ENCODE results near the gene RNF13. TPM values are rescaled to one million over a fixed set of nuclear protein-coding genes. Genes with fewer than 3 reads are reported as not detected.
"Not testable (repeated sequence)": the region's sequence is repeated elsewhere in the genome, so short reads cannot be mapped to it uniquely, and the experiment has no call there.

RNF13 gene
- polyA plus RNA-seq, 2 donors: 23.7 to 31.3 TPM

DNA sequence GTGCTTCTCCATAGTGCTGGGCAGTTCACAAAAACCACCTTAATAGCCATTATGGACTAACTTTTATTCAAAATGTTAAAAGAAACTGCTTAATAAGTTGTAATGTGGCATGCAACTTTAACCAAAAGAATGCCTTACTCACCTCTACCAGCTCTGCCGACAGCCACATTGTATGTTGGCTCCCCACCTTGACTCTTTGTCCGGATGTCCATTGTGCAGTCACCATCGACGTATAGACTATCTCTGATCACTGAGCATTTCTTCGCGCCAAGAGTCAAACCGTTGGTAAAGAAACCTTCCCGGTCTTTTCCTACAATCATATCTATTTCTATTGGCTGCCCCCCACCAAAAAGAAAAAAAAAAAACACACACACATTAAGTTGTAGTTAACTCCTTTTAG, 155.2 kb downstream of the RNF13 start:
- Histone ChIP-seq H3K27ac (ENCODE audit: low read depth in 2 of 2, low read length in 1 of 2) (no peak overlapping the region), H3K36me3 (ENCODE audit: control insufficient read depth in 2 of 2, insufficient read depth in 2 of 2, low read length in 1 of 2) (no peaks in the 10 kb centered on the region), H3K9me3 (ENCODE audit: control insufficient read depth in 2 of 2, insufficient read depth in 1 of 2, low read depth in 1 of 2, low read length in 1 of 2) (no peaks in the 10 kb centered on the region), H3K4me1 (ENCODE audit: control insufficient read depth in 2 of 2, insufficient read depth in 2 of 2, low read length in 1 of 2) (no peaks in the 10 kb centered on the region), H3K4me3 (ENCODE audit: low read depth in 1 of 2, low read length in 2 of 2) (no peak overlapping the region), H3K27me3 (ENCODE audit: control insufficient read depth in 1 of 2, insufficient read depth in 2 of 2, low read length in 2 of 2) (no peaks in the 10 kb centered on the region)
- WGBS, 2 donors: 72 to 75% methylated on average over 8 of the region's 8 CpGs

GRCh38 chr3:149969110-149969939, 156.3 kb downstream of the RNF13 start:
- peak overlapping the region in 1 of 2 donors; percentile 85 for H3K4me3 ChIP-seq (ENCODE audit: low read depth in 1 of 2, low read length in 2 of 2)
- H3K36me3 ChIP-seq (ENCODE audit: control insufficient read depth in 2 of 2, insufficient read depth in 2 of 2, low read length in 1 of 2): no peaks in the 10 kb centered on the region
- no peaks in the 10 kb centered on the region for H3K9me3 ChIP-seq (ENCODE audit: control insufficient read depth in 2 of 2, insufficient read depth in 1 of 2, low read depth in 1 of 2, low read length in 1 of 2)
- 26 to 28% methylated on average over 15 of the region's 15 CpGs for WGBS, 2 donors
- no peaks in the 10 kb centered on the region for H3K4me1 ChIP-seq (ENCODE audit: control insufficient read depth in 2 of 2, insufficient read depth in 2 of 2, low read length in 1 of 2)
- no peaks in the 10 kb centered on the region for H3K27me3 ChIP-seq (ENCODE audit: control insufficient read depth in 1 of 2, insufficient read depth in 2 of 2, low read length in 2 of 2)
- H3K27ac ChIP-seq (ENCODE audit: low read depth in 2 of 2, low read length in 1 of 2): no peak overlapping the region

DNA sequence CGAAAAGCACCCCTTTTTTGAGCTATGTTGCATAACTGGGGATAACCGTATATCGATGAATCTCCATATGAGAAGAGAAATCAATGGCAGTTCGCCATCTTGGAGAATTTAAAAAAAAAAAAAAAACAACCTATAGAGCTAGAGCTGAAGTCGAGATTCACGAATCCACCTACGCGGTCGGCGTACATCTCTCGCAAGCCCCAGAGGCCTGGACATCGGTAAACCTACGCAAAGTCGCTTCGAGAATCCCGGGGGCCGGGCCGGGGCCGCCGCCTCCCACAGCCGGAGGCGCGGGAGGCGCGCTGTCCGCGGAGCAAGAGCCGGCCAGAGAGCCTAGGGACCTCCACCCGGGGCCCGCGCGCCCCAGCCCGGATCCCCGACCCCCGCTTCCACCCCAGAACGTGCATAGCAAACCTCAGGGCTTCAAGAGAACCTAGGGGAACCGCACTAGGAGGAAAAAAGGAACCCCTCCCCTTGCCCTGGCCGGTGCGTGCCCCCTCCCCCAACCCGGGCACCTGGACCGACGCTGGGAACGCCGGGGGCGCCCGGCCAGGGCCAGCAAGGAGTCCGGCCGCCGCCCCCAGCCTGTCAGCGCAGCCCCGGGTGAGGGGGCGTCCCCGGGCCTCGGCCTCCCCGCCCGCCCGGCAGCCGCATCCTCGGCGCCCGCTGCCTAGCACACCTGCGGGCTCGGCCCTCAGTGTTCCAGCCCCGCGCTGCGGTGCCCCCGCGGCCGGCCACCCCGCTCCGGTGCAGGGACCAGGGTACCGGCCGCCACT, 157.1 kb downstream of the RNF13 start:
- Histone ChIP-seq H3K4me3 (ENCODE audit: low read depth in 1 of 2, low read length in 2 of 2) (peak overlapping the region; percentile 77 to 85), H3K27me3 (ENCODE audit: control insufficient read depth in 1 of 2, insufficient read depth in 2 of 2, low read length in 2 of 2) (no peaks in the 10 kb centered on the region), H3K9me3 (ENCODE audit: control insufficient read depth in 2 of 2, insufficient read depth in 1 of 2, low read depth in 1 of 2, low read length in 1 of 2) (no peaks in the 10 kb centered on the region), H3K4me1 (ENCODE audit: control insufficient read depth in 2 of 2, insufficient read depth in 2 of 2, low read length in 1 of 2) (no peaks in the 10 kb centered on the region), H3K36me3 (ENCODE audit: control insufficient read depth in 2 of 2, insufficient read depth in 2 of 2, low read length in 1 of 2) (no peaks in the 10 kb centered on the region), H3K27ac (ENCODE audit: low read depth in 2 of 2, low read length in 1 of 2) (peak overlapping the region; percentile 78 to 83)
- WGBS, 2 donors: 1% methylated on average over 54 to 73 of the region's 73 CpGs

DNA sequence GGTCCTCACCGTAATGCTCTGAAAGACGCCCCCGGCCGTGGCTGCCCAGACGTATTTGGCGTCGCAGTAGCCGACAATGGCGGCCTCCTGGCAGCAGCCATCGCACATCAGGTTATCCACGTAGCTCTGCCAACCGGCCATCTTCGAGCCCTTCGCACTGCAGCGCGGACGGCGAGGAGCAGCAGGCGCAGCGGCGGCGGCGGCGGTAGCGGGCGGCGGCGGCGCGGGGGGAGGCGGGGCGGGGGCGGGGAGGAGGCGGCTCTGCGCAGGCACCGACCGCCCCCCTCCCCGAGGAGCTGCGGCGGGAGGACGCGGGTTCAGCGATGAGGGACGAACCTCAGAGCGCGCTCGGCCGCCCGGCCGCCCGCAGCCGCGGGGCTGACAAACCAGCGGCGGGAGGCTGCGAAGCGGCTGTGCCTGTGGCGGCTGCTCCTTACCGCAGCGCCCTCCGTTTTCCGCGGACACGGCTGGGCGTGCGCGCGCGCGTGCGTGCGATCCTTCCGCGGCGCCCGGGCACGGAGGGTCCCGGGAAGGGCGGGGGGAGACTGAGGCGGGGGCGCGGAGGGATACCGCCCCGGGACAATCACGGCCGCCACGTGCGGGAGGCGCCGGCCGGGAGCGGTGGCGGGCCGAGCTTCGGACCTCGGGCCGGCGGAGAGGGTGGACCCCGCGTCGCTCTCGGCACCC, 157.8 kb downstream of the RNF13 start, which contains the start of gene PFN2:
Gene PFN2 (minus strand): TSS at position 180 of the 687 bp plus-strand sequence. CDS start 39 bp downstream, at position 141.
- no peaks in the 10 kb centered on the region for H3K4me1 ChIP-seq (ENCODE audit: control insufficient read depth in 2 of 2, insufficient read depth in 2 of 2, low read length in 1 of 2)
- no peaks in the 10 kb centered on the region for H3K36me3 ChIP-seq (ENCODE audit: control insufficient read depth in 2 of 2, insufficient read depth in 2 of 2, low read length in 1 of 2)
- H3K4me3 ChIP-seq (ENCODE audit: low read depth in 1 of 2, low read length in 2 of 2): peak within 1 kb of the TSS; percentile 77 to 85
- peak within 1 kb of the TSS; percentile 78 to 83 for H3K27ac ChIP-seq (ENCODE audit: low read depth in 2 of 2, low read length in 1 of 2)
- no peaks in the 10 kb centered on the region for H3K27me3 ChIP-seq (ENCODE audit: control insufficient read depth in 1 of 2, insufficient read depth in 2 of 2, low read length in 2 of 2)
- H3K9me3 ChIP-seq (ENCODE audit: control insufficient read depth in 2 of 2, insufficient read depth in 1 of 2, low read depth in 1 of 2, low read length in 1 of 2): no peaks in the 10 kb centered on the region
- WGBS, 2 donors: 0 to 1% methylated on average over 77 to 102 of the region's 102 CpGs

DNA sequence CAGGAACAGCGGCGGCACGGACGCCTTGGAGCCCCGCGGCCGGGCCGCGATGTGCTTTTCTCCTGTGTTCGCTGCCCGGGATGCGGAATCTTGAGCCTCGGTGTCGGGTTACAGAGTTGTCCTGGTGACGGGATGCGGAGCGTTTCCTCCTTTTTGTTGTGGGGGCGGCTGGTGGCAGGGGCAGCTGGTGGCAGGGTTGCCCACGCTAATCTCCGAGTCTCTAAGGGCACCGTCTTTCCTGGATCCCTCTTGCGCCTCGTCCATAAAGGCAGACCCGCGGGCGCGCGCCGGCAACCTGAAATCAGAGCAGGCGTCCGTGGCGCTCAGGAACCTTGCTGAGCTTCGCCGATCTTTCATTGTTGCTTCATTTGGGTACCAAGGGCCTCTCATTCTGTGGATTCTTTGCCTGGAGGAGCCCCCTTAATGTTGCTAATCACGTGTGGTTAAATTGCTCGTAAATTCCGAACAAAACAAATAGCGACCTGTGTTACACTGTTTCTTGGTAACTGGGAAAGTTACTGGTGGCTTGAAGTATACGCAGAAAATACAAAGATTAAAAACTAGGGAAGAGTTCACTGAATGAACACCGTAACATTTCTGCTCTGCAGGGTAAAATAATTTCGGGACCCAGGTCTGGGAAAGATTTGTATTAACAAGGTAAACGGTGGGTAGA, 158.5 kb downstream of the RNF13 start:
- Histone ChIP-seq H3K36me3 (ENCODE audit: control insufficient read depth in 2 of 2, insufficient read depth in 2 of 2, low read length in 1 of 2) (no peaks in the 10 kb centered on the region), H3K4me3 (ENCODE audit: low read depth in 1 of 2, low read length in 2 of 2) (peak overlapping the region; percentile 77 to 85), H3K9me3 (ENCODE audit: control insufficient read depth in 2 of 2, insufficient read depth in 1 of 2, low read depth in 1 of 2, low read length in 1 of 2) (no peaks in the 10 kb centered on the region), H3K4me1 (ENCODE audit: control insufficient read depth in 2 of 2, insufficient read depth in 2 of 2, low read length in 1 of 2) (no peaks in the 10 kb centered on the region), H3K27ac (ENCODE audit: low read depth in 2 of 2, low read length in 1 of 2) (peak overlapping the region; percentile 78 to 83), H3K27me3 (ENCODE audit: control insufficient read depth in 1 of 2, insufficient read depth in 2 of 2, low read length in 2 of 2) (no peaks in the 10 kb centered on the region)
- 1 to 2% methylated on average over 40 to 42 of the region's 42 CpGs for WGBS, 2 donors

DNA sequence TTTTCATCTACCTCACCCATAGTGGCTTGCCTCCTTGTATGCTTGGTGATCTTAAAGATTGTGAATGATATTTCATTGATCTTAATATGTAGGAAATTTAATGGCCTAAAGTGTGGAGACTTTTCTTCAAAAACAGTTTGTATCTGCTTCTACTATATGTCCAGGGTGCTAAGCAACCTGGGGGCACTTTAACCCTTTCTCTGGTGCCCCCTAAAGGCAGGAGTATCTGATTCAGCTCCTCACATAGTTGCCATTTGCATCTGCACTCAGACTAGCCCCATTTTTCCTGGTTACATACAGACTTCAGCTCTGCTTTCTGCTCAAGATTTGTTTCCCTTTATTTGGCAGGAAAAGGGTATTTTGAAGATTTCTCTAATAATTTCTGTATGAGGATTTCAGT, 162.9 kb downstream of the RNF13 start:
- no peak overlapping the region for H3K4me3 ChIP-seq (ENCODE audit: low read depth in 1 of 2, low read length in 2 of 2)
- H3K36me3 ChIP-seq (ENCODE audit: control insufficient read depth in 2 of 2, insufficient read depth in 2 of 2, low read length in 1 of 2): no peaks in the 10 kb centered on the region
- no peaks in the 10 kb centered on the region for H3K4me1 ChIP-seq (ENCODE audit: control insufficient read depth in 2 of 2, insufficient read depth in 2 of 2, low read length in 1 of 2)
- no peaks in the 10 kb centered on the region for H3K27me3 ChIP-seq (ENCODE audit: control insufficient read depth in 1 of 2, insufficient read depth in 2 of 2, low read length in 2 of 2)
- H3K27ac ChIP-seq (ENCODE audit: low read depth in 2 of 2, low read length in 1 of 2): no peak overlapping the region
- H3K9me3 ChIP-seq (ENCODE audit: control insufficient read depth in 2 of 2, insufficient read depth in 1 of 2, low read depth in 1 of 2, low read length in 1 of 2): no peaks in the 10 kb centered on the region

DNA sequence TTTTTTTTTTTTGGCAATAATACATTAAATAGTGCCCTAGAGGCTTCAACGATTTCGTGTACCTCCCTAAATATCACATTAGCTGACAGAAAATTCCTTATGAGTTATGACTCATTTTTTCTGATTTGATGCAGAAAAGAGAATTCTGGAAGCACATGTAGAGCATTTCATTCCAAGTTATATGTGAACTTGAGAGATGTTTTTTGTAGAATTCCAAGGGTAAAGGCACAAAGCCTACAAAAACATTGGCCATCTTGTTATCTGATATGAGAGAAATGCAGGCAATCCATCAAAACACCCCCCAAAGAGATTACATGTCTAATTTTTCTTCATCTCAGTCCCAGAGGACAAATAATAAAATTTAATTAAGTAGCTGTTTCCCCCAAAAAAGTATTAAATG, 164.4 kb downstream of the RNF13 start:
- Histone ChIP-seq H3K4me3 (ENCODE audit: low read depth in 1 of 2, low read length in 2 of 2) (no peak overlapping the region), H3K27ac (ENCODE audit: low read depth in 2 of 2, low read length in 1 of 2) (no peak overlapping the region), H3K36me3 (ENCODE audit: control insufficient read depth in 2 of 2, insufficient read depth in 2 of 2, low read length in 1 of 2) (no peaks in the 10 kb centered on the region), H3K27me3 (ENCODE audit: control insufficient read depth in 1 of 2, insufficient read depth in 2 of 2, low read length in 2 of 2) (no peaks in the 10 kb centered on the region), H3K9me3 (ENCODE audit: control insufficient read depth in 2 of 2, insufficient read depth in 1 of 2, low read depth in 1 of 2, low read length in 1 of 2) (no peaks in the 10 kb centered on the region), H3K4me1 (ENCODE audit: control insufficient read depth in 2 of 2, insufficient read depth in 2 of 2, low read length in 1 of 2) (no peaks in the 10 kb centered on the region)
- 44 to 60% methylated on average over 2 of the region's 2 CpGs for WGBS, 2 donors

- 69 to 73% methylated on average over 3 to 5 of the region's 10 CpGs for WGBS, 2 donors
- H3K9me3 ChIP-seq (ENCODE audit: control insufficient read depth in 2 of 2, insufficient read depth in 1 of 2, low read depth in 1 of 2, low read length in 1 of 2); H3K4me3 ChIP-seq (ENCODE audit: low read depth in 1 of 2, low read length in 2 of 2); H3K27ac ChIP-seq (ENCODE audit: low read depth in 2 of 2, low read length in 1 of 2); H3K27me3 ChIP-seq (ENCODE audit: control insufficient read depth in 1 of 2, insufficient read depth in 2 of 2, low read length in 2 of 2); H3K4me1 ChIP-seq (ENCODE audit: control insufficient read depth in 2 of 2, insufficient read depth in 2 of 2, low read length in 1 of 2); H3K36me3 ChIP-seq (ENCODE audit: control insufficient read depth in 2 of 2, insufficient read depth in 2 of 2, low read length in 1 of 2): not testable (repeated sequence)
Measured at GRCh38 chr3:149981979-149982378, 169.0 kb downstream of the RNF13 start.

- 95 to 96% methylated on average over 30 to 32 of the region's 32 CpGs for WGBS, 2 donors
- H3K9me3 ChIP-seq (ENCODE audit: control insufficient read depth in 2 of 2, insufficient read depth in 1 of 2, low read depth in 1 of 2, low read length in 1 of 2); H3K4me3 ChIP-seq (ENCODE audit: low read depth in 1 of 2, low read length in 2 of 2): not testable (repeated sequence)
Measured at GRCh38 chr3:149983053-149983452, 170.0 kb downstream of the RNF13 start.

More at GRCh38 chr3:149983053-149983452, 170.0 kb downstream of the RNF13 start:
- not testable (repeated sequence) for H3K36me3 ChIP-seq (ENCODE audit: control insufficient read depth in 2 of 2, insufficient read depth in 2 of 2, low read length in 1 of 2); H3K27ac ChIP-seq (ENCODE audit: low read depth in 2 of 2, low read length in 1 of 2); H3K27me3 ChIP-seq (ENCODE audit: control insufficient read depth in 1 of 2, insufficient read depth in 2 of 2, low read length in 2 of 2); H3K4me1 ChIP-seq (ENCODE audit: control insufficient read depth in 2 of 2, insufficient read depth in 2 of 2, low read length in 1 of 2)

All from esophagus (tissue), 2 donors.